ENCODE measurements around the gene CERS2. TPM values are rescaled to one million over a fixed set of nuclear protein-coding genes. Genes with fewer than 3 reads are reported as not detected.

The CERS2 gene
- total and polyA plus RNA-seq, 2 of the 13 experiments (the other 11 are each of a cell fraction or from before 2014, with no cell fraction given) = 269 to 298 TPM

DNA sequence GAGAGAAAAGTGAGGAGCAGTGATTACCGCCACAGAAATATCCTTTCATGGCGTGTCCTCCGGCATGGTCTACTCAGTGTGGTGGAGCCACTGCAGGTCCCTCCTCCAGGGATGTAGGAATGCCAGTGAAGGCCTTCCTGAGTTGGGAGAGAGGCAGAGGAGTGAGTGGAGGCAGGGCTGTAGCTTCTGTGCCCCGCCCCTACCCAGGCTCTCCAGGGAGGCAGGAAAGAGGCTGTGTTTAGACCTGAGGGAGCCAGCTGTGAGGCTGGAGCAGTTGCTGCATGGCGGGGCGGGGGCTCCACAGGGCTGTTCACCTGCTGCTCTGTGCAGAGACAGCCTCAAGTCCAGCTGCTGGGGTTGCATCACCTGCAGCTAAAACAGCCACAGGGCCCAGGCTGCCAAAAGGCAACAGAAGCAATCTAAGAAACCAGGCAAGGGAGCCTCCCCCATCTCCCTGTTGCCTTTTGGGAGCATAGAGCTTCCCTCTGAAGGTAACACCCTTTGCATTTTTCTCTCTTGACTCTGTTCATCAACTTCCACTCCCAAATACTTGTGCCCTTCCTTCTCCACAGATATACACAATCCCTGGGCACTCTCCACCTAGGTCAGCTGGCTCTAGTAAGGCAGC lies 6.7 kb upstream of the CERS2 start (continued):
- TF ChIP-seq NCOR1 (IDR thresholded peaks at IDR 0.05; ENCODE audit: borderline replicate concordance, low read length) = no peak
- no peak for TF ChIP-seq EHMT2 (IDR thresholded peaks at IDR 0.05; ENCODE audit: borderline replicate concordance, low read depth, low read length)
- TF ChIP-seq ZNF550 (CRISPR knock-in tag; IDR thresholded peaks at IDR 0.05; ENCODE audit: borderline replicate concordance) = no peak
- no peak for TF ChIP-seq CHCHD3 (CRISPR knock-in tag; IDR thresholded peaks at IDR 0.05)
- TF ChIP-seq GTF2F1 (IDR thresholded peaks at IDR 0.05; ENCODE audit: low read length) = no peak
- TF ChIP-seq TEAD2 (CRISPR knock-in tag; IDR thresholded peaks at IDR 0.05) = no peak
- no peak for TF ChIP-seq ZNF33A (CRISPR knock-in tag; IDR thresholded peaks at IDR 0.05; ENCODE audit: borderline replicate concordance)
- TF ChIP-seq ZFP36L1 (CRISPR knock-in tag; IDR thresholded peaks at IDR 0.05) = no peak
- 0 out of 2 replicates have a peak, but pooled peaks have one; percentile 16 for TF ChIP-seq KDM2A (CRISPR knock-in tag; IDR thresholded peaks at IDR 0.05; ENCODE audit: borderline replicate concordance, low read depth)
- TF ChIP-seq, protein P1, sequence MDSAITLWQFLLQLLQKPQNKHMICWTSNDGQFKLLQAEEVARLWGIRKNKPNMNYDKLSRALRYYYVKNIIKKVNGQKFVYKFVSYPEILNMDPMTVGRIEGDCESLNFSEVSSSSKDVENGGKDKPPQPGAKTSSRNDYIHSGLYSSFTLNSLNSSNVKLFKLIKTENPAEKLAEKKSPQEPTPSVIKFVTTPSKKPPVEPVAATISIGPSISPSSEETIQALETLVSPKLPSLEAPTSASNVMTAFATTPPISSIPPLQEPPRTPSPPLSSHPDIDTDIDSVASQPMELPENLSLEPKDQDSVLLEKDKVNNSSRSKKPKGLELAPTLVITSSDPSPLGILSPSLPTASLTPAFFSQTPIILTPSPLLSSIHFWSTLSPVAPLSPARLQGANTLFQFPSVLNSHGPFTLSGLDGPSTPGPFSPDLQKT (CRISPR knock-in tag; IDR thresholded peaks at IDR 0.05; ENCODE audit: borderline replicate concordance) = no peak
- no peak for TF ChIP-seq ZNF562 (CRISPR knock-in tag; IDR thresholded peaks at IDR 0.05; ENCODE audit: borderline replicate concordance)
- TF ChIP-seq ZSCAN25 (CRISPR knock-in tag; IDR thresholded peaks at IDR 0.05) = no peak
- TF ChIP-seq ZNF619 (CRISPR knock-in tag; IDR thresholded peaks at IDR 0.05) = no peak
- TF ChIP-seq HIVEP1 (CRISPR knock-in tag; IDR thresholded peaks at IDR 0.05) = no peak
- TF ChIP-seq, protein P2, sequence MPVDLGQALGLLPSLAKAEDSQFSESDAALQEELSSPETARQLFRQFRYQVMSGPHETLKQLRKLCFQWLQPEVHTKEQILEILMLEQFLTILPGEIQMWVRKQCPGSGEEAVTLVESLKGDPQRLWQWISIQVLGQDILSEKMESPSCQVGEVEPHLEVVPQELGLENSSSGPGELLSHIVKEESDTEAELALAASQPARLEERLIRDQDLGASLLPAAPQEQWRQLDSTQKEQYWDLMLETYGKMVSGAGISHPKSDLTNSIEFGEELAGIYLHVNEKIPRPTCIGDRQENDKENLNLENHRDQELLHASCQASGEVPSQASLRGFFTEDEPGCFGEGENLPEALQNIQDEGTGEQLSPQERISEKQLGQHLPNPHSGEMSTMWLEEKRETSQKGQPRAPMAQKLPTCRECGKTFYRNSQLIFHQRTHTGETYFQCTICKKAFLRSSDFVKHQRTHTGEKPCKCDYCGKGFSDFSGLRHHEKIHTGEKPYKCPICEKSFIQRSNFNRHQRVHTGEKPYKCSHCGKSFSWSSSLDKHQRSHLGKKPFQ (CRISPR knock-in tag; IDR thresholded peaks at IDR 0.05; ENCODE audit: insufficient replicate concordance) = no peak
- no peak; the same call in 1 of the 2 replicates for TF ChIP-seq MAX (IDR thresholded peaks at IDR 0.05)
- no peak for TF ChIP-seq ZNF577 (CRISPR knock-in tag; IDR thresholded peaks at IDR 0.05; ENCODE audit: borderline replicate concordance, low read depth)
- TF ChIP-seq, protein P3, sequence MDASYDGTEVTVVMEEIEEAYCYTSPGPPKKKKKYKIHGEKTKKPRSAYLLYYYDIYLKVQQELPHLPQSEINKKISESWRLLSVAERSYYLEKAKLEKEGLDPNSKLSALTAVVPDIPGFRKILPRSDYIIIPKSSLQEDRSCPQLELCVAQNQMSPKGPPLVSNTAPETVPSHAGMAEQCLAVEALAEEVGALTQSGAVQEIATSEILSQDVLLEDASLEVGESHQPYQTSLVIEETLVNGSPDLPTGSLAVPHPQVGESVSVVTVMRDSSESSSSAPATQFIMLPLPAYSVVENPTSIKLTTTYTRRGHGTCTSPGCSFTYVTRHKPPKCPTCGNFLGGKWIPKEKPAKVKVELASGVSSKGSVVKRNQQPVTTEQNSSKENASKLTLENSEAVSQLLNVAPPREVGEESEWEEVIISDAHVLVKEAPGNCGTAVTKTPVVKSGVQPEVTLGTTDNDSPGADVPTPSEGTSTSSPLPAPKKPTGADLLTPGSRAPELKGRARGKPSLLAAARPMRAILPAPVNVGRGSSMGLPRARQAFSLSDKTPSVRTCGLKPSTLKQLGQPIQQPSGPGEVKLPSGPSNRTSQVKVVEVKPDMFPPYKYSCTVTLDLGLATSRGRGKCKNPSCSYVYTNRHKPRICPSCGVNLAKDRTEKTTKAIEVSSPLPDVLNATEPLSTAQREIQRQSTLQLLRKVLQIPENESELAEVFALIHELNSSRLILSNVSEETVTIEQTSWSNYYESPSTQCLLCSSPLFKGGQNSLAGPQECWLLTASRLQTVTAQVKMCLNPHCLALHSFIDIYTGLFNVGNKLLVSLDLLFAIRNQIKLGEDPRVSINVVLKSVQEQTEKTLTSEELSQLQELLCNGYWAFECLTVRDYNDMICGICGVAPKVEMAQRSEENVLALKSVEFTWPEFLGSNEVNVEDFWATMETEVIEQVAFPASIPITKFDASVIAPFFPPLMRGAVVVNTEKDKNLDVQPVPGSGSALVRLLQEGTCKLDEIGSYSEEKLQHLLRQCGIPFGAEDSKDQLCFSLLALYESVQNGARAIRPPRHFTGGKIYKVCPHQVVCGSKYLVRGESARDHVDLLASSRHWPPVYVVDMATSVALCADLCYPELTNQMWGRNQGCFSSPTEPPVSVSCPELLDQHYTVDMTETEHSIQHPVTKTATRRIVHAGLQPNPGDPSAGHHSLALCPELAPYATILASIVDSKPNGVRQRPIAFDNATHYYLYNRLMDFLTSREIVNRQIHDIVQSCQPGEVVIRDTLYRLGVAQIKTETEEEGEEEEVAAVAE (CRISPR knock-in tag; IDR thresholded peaks at IDR 0.05; ENCODE audit: borderline replicate concordance) = peak; percentile 28; the same call in 1 of the 2 replicates
- TF ChIP-seq POGK (CRISPR knock-in tag; conservative IDR thresholded peaks at IDR 0.05) = no peak
- TF ChIP-seq ZSCAN29 (CRISPR knock-in tag; conservative IDR thresholded peaks at IDR 0.05) = peak; percentile 91; the same call in 1 of the 2 replicates
- no peak for TF ChIP-seq ZNF225 (CRISPR knock-in tag; IDR thresholded peaks at IDR 0.05)
